Breast epithelium (tissue), 4 donors: ENCODE measurements around the gene KRTAP10-10. TPM values are rescaled to one million over a fixed set of nuclear protein-coding genes. Genes with fewer than 3 reads are reported as not detected.
A peak's percentile ranks its signal among the peaks of the same experiment; 100 is the strongest.
"Not testable (repeated sequence)": the region's sequence is repeated elsewhere in the genome, so short reads cannot be mapped to it uniquely, and the experiment has no call there.

Experiments used
- DNase-seq, 2 donors: peaks; one replicate each; pipeline ENCODE4 v3.0.0-alpha.2; 2019; ENCODE audit warnings: low spot score in 2 of 2
- H3K27ac ChIP-seq, 2 donors: fragments of 200-600 bp; sonication (generic) in 1 of 2; one replicate each; pipeline ENCODE4 v1.5.1; 2016 to 2019; ENCODE audit warnings: mild to moderate bottlenecking in 1 of 2
- H3K27me3 ChIP-seq, 2 donors: fragments of 200-600 bp; sonication (generic) in 1 of 2; one replicate each; pipeline versions ENCODE4 v1.5.1 to v1.6.0; 2017 to 2019; ENCODE audit warnings: control low read depth in 1 of 2, mild to moderate bottlenecking in 1 of 2
- H3K36me3 ChIP-seq: fragments of 200-600 bp; one replicate; pipeline ENCODE4 v1.5.1; 2019
- H3K4me1 ChIP-seq, 2 donors: fragments of 200-600 bp; sonication (generic); one replicate each; pipeline ENCODE4 v1.5.1; 2016 to 2019; ENCODE audit warnings: control low read depth in 1 of 2
- H3K4me3 ChIP-seq, 3 donors: fragments of 200-600 bp; sonication (generic); 1 replicate in 2 of 3; 2 replicates in 1 of 3; pipeline ENCODE4 v1.5.1; 2016 to 2019; ENCODE audit warnings: mild to moderate bottlenecking in 3 of 3, moderate library complexity in 2 of 3
- H3K9me3 ChIP-seq, 2 donors: fragments of 200-600 bp; sonication (generic) in 1 of 2; one replicate each; pipeline ENCODE4 v1.5.1; 2016 to 2019; ENCODE audit warnings: control low read depth in 1 of 2
- CTCF ChIP-seq, 3 donors: fragments of 450-650 bp; IDR thresholded peaks; one replicate each; pipeline ENCODE4 v1.5.1; 2016 to 2017; ENCODE audit warnings: antibody characterized with exemption in 3 of 3, mild to moderate bottlenecking in 3 of 3, moderate library complexity in 3 of 3
- POLR2A ChIP-seq: fragments of 450-650 bp; IDR thresholded peaks from one replicate; pipeline ENCODE4 v1.6.1; 2016; ENCODE audit warnings: antibody characterized with exemption, mild to moderate bottlenecking, moderate library complexity
- POLR2AphosphoS5 ChIP-seq, 3 donors: sonication (generic); formaldehyde crosslinking; IDR thresholded peaks; one replicate each; pipeline ENCODE4 v1.6.1; 2017; ENCODE audit warnings: antibody characterized with exemption in 3 of 3
- intact Hi-C: fragments of 100-400 bp; cut with DNase I; formaldehyde crosslinking; loops from one replicate; pipeline ENCODE4 v1.15.1; 2023; ENCODE audit warnings: low total_unique reads
- total RNA-seq, 3 donors: library from RNA; depleted of rRNA; stranded (reverse); fragments of >200 nt; gene quantifications; one replicate each; pipeline ENCODE4 v1.1.0, GENCODE V29; 2016

Gene KRTAP10-10, protein sequence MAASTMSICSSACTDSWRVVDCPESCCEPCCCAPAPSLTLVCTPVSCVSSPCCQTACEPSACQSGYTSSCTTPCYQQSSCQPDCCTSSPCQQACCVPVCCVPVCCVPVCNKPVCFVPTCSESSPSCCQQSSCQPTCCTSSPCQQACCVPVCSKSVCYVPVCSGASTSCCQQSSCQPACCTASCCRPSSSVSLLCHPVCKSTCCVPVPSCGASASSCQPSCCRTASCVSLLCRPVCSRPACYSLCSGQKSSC
- total RNA-seq = not detected

DNA sequence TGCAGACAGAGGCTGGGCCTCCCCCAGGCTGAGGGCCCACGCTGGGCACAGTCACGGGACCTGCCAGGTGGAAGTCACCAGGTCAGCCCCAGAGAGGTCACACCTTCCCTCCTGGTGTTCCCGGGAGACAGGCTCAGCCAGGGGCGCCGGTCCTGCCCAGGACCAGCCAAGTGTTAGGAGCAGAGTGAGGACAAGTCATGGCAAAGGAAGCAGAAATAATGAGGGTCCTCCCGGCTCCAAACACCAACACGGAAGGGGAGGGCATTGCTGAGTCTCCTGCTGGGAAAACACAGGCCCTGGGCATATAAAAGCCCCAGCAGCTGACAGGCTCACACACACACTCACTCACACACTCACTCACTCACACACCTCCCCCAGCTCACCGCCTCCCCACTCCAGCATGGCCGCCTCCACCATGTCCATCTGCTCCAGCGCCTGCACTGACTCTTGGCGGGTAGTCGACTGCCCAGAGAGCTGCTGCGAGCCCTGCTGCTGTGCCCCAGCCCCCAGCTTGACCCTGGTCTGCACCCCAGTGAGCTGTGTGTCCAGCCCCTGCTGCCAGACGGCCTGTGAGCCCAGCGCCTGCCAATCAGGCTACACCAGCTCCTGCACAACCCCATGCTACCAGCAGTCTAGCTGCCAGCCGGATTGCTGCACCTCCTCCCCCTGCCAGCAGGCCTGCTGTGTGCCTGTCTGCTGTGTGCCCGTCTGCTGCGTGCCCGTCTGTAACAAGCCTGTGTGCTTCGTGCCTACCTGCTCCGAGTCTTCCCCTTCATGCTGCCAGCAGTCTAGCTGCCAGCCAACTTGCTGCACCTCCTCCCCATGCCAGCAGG, at the start of gene KRTAP10-10:
TSS of gene KRTAP10-10 (plus strand) at position 339 of the 833 bp plus-strand sequence. CDS start at position 401, 62 bp downstream.
- TF ChIP-seq POLR2AphosphoS5 (IDR thresholded peaks at IDR 0.05) = no peak
- TF ChIP-seq CTCF (IDR thresholded peaks at IDR 0.05) = no peak
- TF ChIP-seq POLR2A = no peak
- Histone ChIP-seq H3K36me3 (no peaks in the 10 kb centered on the region), H3K27me3 (peaks cover 0 to 28% of the 10 kb centered on the region in 2 donors), H3K4me1 (no peaks in the 10 kb centered on the region), H3K27ac (no peak within 1 kb of the TSS), H3K9me3 (peaks cover 5 to 16% of the 10 kb centered on the region in 2 donors), H3K4me3 (no peak within 1 kb of the TSS)
- intact Hi-C loops = loop anchor here (5.0 kb wide), 1 partner anchor 105 kb away; no protein-coding TSS in a partner anchor
- DNase-seq = no peak

GRCh38 chr21:44589094-44589493, 48.1 kb upstream of the KRTAP10-10 start:
- H3K9me3 ChIP-seq = peaks cover 0 to 6% of the 10 kb centered on the region in 2 donors
- intact Hi-C loops = no loop called here
- no peaks in the 10 kb centered on the region for H3K36me3 ChIP-seq
- no peak overlapping the region for H3K27ac ChIP-seq
- no peaks in the 10 kb centered on the region for H3K4me1 ChIP-seq
- peaks cover 0 to 34% of the 10 kb centered on the region in 2 donors for H3K27me3 ChIP-seq
- no peak overlapping the region for H3K4me3 ChIP-seq
- TF ChIP-seq POLR2AphosphoS5 (IDR thresholded peaks at IDR 0.05) = no peak
- TF ChIP-seq CTCF (IDR thresholded peaks at IDR 0.05) = no peak
- TF ChIP-seq POLR2A = no peak
- no peak for DNase-seq

GRCh38 chr21:44589586-44590305, 47.4 kb upstream of the KRTAP10-10 start:
- intact Hi-C loops = no loop called here
- no peaks in the 10 kb centered on the region for H3K4me1 ChIP-seq
- peaks cover 0 to 6% of the 10 kb centered on the region in 2 donors for H3K9me3 ChIP-seq
- TF ChIP-seq POLR2AphosphoS5 (IDR thresholded peaks at IDR 0.05) (no peak), CTCF (IDR thresholded peaks at IDR 0.05) (no peak), POLR2A (no peak)
- peaks cover 0 to 34% of the 10 kb centered on the region in 2 donors for H3K27me3 ChIP-seq
- DNase-seq = peak in 1 of 2 donors; percentile 43
- no peaks in the 10 kb centered on the region for H3K36me3 ChIP-seq
- no peak overlapping the region for H3K27ac ChIP-seq
- no peak overlapping the region for H3K4me3 ChIP-seq

DNA sequence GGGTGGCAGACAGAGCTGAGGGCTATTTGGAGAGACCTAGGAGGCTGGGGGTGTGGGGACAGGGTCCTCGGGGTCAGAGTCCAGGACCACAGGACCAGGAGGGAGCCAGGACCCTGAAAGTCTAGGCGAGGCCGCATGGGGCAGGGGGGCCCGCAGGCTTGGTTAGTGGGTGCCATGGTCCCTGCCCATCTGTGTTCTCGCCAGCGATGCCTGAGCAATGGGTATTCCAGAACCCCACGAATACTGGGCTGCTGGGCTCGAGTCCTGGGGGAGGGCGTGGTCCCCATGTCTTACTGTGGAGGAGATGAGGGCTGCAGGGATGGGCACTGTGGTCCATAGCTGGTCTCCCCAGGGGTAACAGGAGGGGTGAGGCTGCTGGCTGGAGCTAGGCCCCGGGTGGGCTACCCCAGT, 46.8 kb upstream of the KRTAP10-10 start:
- H3K4me1 ChIP-seq = no peaks in the 10 kb centered on the region
- intact Hi-C loops = no loop called here
- no peak for TF ChIP-seq POLR2A
- no peak for TF ChIP-seq POLR2AphosphoS5 (IDR thresholded peaks at IDR 0.05)
- TF ChIP-seq CTCF (IDR thresholded peaks at IDR 0.05) = no peak
- H3K27ac ChIP-seq = no peak overlapping the region
- peaks cover 0 to 32% of the 10 kb centered on the region in 2 donors for H3K27me3 ChIP-seq
- H3K4me3 ChIP-seq = no peak overlapping the region
- H3K36me3 ChIP-seq = no peaks in the 10 kb centered on the region
- H3K9me3 ChIP-seq = peaks cover 0 to 6% of the 10 kb centered on the region in 2 donors
- DNase-seq = peak in 1 of 2 donors; percentile 47

GRCh38 chr21:44590897-44591800, 46.0 kb upstream of the KRTAP10-10 start:
- peak in 1 of 2 donors; percentile 24 for DNase-seq
- H3K27me3 ChIP-seq = peaks cover 0 to 28% of the 10 kb centered on the region in 2 donors
- H3K4me1 ChIP-seq, H3K36me3 ChIP-seq, H3K27ac ChIP-seq, H3K4me3 ChIP-seq, H3K9me3 ChIP-seq, intact Hi-C loops: not testable (repeated sequence)

GRCh38 chr21:44591801-44592130, 45.4 kb upstream of the KRTAP10-10 start:
- intact Hi-C loops, H3K4me3 ChIP-seq, H3K4me1 ChIP-seq, DNase-seq, H3K9me3 ChIP-seq, H3K27ac ChIP-seq, H3K36me3 ChIP-seq: not testable (repeated sequence)
- H3K27me3 ChIP-seq = peaks cover 0 to 24% of the 10 kb centered on the region in 2 donors
